Uterus (tissue), 2 donors: Measurements from ENCODE around the gene USB1.

ENCODE experiments used
- CTCF ChIP-seq, 4 experiments: fragments of 200-600 bp in 2 of 4; fragments of 450-650 bp in 2 of 4; sonication (generic) in 2 of 4; IDR thresholded peaks; one replicate each; pipeline ENCODE4 v1.5.1; 2016 to 2019; ENCODE audit warnings: antibody characterized with exemption in 4 of 4, mild to moderate bottlenecking in 2 of 4, moderate library complexity in 1 of 4
- POLR2A ChIP-seq, 2 donors: fragments of 450-650 bp; IDR thresholded peaks; one replicate each; pipeline ENCODE4 v1.6.1; 2016; ENCODE audit warnings: antibody characterized with exemption in 2 of 2, mild to moderate bottlenecking in 1 of 2, moderate library complexity in 1 of 2

DNA sequence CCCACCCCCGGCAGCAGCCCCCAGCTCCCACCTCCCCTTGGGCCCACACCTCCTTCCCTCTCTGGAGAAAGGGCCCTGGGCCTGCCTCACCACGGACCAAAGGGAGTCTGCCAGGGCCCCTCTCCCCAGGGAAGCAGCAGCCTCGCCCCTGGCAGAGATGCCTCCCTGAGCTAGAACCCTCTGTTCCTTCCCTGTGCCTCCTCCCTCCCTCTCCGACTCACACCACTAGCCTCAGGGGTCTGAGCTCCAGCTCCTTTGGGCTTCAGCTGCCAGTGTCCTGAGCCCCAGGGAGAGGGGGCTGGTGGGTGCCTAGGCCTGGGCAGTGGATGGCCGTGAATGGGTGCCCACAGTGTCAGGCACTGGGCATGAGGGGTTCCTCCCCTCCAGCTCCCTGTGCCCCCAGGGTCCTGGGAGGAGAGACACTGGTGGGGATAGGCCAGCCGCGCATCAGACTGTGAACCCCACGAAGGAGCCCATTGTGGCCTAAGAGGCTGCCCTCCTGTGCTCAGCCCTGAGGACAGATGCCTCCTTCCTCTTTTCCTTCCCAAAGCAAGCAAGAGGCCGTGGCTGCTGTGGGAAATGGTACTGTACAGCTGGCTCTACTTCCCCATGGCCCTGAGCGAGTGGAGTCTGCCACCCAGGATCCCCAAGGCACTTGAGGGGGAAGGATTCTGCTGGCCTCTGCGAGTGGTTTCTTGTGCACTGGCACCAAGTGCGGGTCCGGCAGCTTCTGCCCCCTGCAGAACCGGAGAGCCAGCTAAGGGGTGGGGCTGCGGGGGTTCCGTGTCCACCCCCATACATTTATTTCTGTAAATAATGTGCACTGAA, 45.1 kb downstream of the USB1 start:
- TF ChIP-seq CTCF (IDR thresholded peaks at IDR 0.05) = no peak
- no peak for TF ChIP-seq POLR2A (IDR thresholded peaks at IDR 0.05)
